Activated gamma-delta T cell treated with Interleukin-2 at 50 U/mL for 16 hours (primary cell): ENCODE data around the gene BLCAP.
"Not testable (repeated sequence)": the region's sequence is repeated elsewhere in the genome, so short reads cannot be mapped to it uniquely, and the experiment has no call there.

Experiments
- DNase-seq: peaks from one replicate; pipeline ENCODE4 v3.0.0-alpha.2; 2020

Gene BLCAP

GRCh38 chr20:37479925-37480691 lies 47.6 kb downstream of the BLCAP start:
- DNase-seq: no peak

- DNase-seq: no peak
Observed at GRCh38 chr20:37479266-37479665, 48.4 kb downstream of the BLCAP start.

GRCh38 chr20:37477041-37477440 lies 50.6 kb downstream of the BLCAP start:
- DNase-seq: no peak

- no peak for DNase-seq
Observed at GRCh38 chr20:37475252-37475651, 52.4 kb downstream of the BLCAP start.

GRCh38 chr20:37474386-37474785 lies 53.3 kb downstream of the BLCAP start:
- DNase-seq: no peak

GRCh38 chr20:37473249-37474000 lies 54.3 kb downstream of the BLCAP start:
- DNase-seq: no peak

GRCh38 chr20:37472435-37472834 lies 55.2 kb downstream of the BLCAP start:
- not testable (repeated sequence) for DNase-seq

GRCh38 chr20:37471741-37472235 lies 55.9 kb downstream of the BLCAP start:
- no peak for DNase-seq

GRCh38 chr20:37470190-37470589 lies 57.5 kb downstream of the BLCAP start:
- DNase-seq: not testable (repeated sequence)

- DNase-seq: no peak
Observed at GRCh38 chr20:37469531-37469930, 58.1 kb downstream of the BLCAP start.

- no peak for DNase-seq
Observed at GRCh38 chr20:37468886-37469285, 58.8 kb downstream of the BLCAP start.
